ENCODE results near the gene WDR19. TPM values are rescaled to one million over a fixed set of nuclear protein-coding genes. Genes with fewer than 3 reads are reported as not detected.

WDR19 gene
- total and polyA plus RNA-seq, 2 of the 4 experiments (the other 2 are of a cell fraction): 16.0 to 22.6 TPM

DNA sequence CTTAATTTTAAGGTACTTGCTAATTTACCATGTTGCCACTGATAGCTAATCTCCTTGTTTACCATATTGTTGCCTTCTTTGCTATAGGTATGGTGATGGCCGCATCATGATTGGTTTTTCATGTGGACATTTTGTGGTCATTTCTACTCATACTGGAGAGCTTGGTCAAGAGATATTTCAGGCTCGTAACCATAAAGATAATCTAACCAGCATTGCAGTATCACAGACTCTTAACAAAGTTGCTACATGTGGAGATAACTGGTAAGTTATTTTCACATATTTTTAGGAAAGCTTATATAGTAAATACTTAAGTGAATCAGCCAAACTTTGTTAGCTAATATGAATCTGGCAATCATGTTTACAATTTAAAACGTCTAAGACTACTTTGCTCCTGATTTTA is 23.1 kb downstream of the WDR19 start:
- Histone ChIP-seq H4K91ac (ENCODE audit: insufficient read depth, low read depth, low read length) (no peak overlapping the region), H3K4ac (ENCODE audit: low read depth, low read length) (no peak overlapping the region), H3K9ac (ENCODE audit: low read depth, low read length) (no peak overlapping the region), H2AK9ac (replicated peaks; ENCODE audit: low read depth, low read length, poor library complexity) (no peak overlapping the region), H3K79me1 (ENCODE audit: low read depth in 1 of 2, low read length in 2 of 2) (no peaks in the 10 kb centered on the region), H3K9me3 (ENCODE audit: control insufficient read depth, insufficient read depth, low read length) (no peaks in the 10 kb centered on the region), H4K8ac (ENCODE audit: low read depth in 2 of 2, low read length in 2 of 2) (no peak overlapping the region), H3K23ac (ENCODE audit: low read depth, low read length) (no peak overlapping the region), H3K9me1 (ENCODE audit: insufficient read depth, low read length) (no peaks in the 10 kb centered on the region), H4K20me1 (ENCODE audit: insufficient read depth, low read length) (no peaks in the 10 kb centered on the region), H3K14ac (replicated peaks; ENCODE audit: low read depth, low read length) (no peak overlapping the region), H2BK15ac (ENCODE audit: low read depth, low read length) (no peak overlapping the region), H2BK5ac (ENCODE audit: low read depth, low read length, poor library complexity, severe bottlenecking) (no peak overlapping the region), H3K36me3 (ENCODE audit: control insufficient read depth, insufficient read depth, low read length) (peaks cover 14% of the 10 kb centered on the region), H3K27me3 (ENCODE audit: control insufficient read depth, insufficient read depth, low read length) (no peaks in the 10 kb centered on the region), H4K5ac (ENCODE audit: low read depth, low read length) (no peak overlapping the region), H3K18ac (ENCODE audit: low read depth, low read length) (no peak overlapping the region), H2AK5ac (ENCODE audit: low read depth, low read length) (no peak overlapping the region), H2BK20ac (ENCODE audit: low read depth, low read length) (no peak overlapping the region), H3K27ac (ENCODE audit: insufficient read depth, low read length) (no peak overlapping the region), H3K4me2 (ENCODE audit: low read depth, low read length) (no peak overlapping the region), H3K4me3 (ENCODE audit: insufficient read depth, low read depth, low read length) (no peak overlapping the region), H3K56ac (ENCODE audit: extremely low read depth, insufficient read depth, low read length) (no peak overlapping the region), H3K4me1 (ENCODE audit: control insufficient read depth, insufficient read depth, low read length) (no peaks in the 10 kb centered on the region), H2AFZ (replicated peaks; ENCODE audit: low read length, poor library complexity) (no peak overlapping the region), H2BK120ac (ENCODE audit: low read depth, low read length) (no peak overlapping the region)
- WGBS, 2 experiments (ENCODE audit: extremely low coverage in 2 of 2, insufficient read length in 1 of 2): no CpG with 5 or more reads among the region's 3 CpGs
- dilution Hi-C loops (cut with HindIII; ENCODE audit: low sequenced_read_pairs, unreplicated experiment) (no loop called here), in situ Hi-C loops (cut with MboI; ENCODE audit: low sequenced_read_pairs) (no loop called here), intact Hi-C loops (cut with micrococcal nuclease) (no loop called here)
- ChIA-PET POLR2A (ENCODE audit: unreplicated experiment) (no interaction called here), CTCF (no interaction called here)
- BruUV-seq (replicated peaks): no TSS peak
- TF ChIP-seq BHLHE40 (IDR thresholded peaks at IDR 0.05; ENCODE audit: low read depth, low read length) (no peak), FOS (IDR thresholded peaks at IDR 0.05; ENCODE audit: low read depth, low read length) (no peak), MAZ (IDR thresholded peaks at IDR 0.05; ENCODE audit: borderline replicate concordance, low read depth, low read length) (no peak), CHD1 (IDR thresholded peaks at IDR 0.05; ENCODE audit: low read depth, low read length) (no peak)
- ATAC-seq (ENCODE audit: low read depth) (no peak), DNase-seq (no peak)

Data from IMR-90 (cell line).